OCI-LY3 (cell line): ENCODE results near the gene MESP2.

ENCODE experiments used
- EZH2phosphoT487 ChIP-seq: fragments of 200-600 bp; shearing (Covaris generic); IDR thresholded peaks from 2 replicates; pipeline ENCODE4 v1.6.1; 2018; ENCODE audit warnings: antibody characterized with exemption, mixed run types, low read depth
- TF ChIP-seq, protein P1 (sequence below): fragments of 200-600, 300-600 bp; sonication (generic); IDR thresholded peaks from 2 replicates; pipeline ENCODE4 v1.5.1; 2014; ENCODE audit warnings: antibody characterized with exemption, low read length, low read depth

DNA sequence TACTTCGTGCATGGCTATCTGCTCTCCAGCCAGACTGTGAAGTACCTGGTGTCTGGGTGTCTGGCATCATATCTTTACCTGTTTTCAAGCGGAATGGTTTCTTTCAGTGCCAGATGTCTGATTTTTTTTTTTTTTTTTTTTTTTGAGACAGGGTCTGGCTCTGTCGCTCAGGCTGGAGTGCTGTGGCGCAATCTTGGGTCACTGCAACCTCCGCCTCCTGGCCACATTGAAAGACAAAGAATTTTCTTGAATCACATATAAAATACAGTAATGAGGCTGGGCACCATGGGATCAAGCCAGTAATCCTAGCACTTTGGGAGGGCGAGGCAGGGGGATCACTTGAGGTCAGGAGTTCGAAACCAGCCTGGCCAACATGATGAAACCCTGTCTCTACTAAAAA lies 22.3 kb upstream of the MESP2 start:
- TF ChIP-seq, protein P1, sequence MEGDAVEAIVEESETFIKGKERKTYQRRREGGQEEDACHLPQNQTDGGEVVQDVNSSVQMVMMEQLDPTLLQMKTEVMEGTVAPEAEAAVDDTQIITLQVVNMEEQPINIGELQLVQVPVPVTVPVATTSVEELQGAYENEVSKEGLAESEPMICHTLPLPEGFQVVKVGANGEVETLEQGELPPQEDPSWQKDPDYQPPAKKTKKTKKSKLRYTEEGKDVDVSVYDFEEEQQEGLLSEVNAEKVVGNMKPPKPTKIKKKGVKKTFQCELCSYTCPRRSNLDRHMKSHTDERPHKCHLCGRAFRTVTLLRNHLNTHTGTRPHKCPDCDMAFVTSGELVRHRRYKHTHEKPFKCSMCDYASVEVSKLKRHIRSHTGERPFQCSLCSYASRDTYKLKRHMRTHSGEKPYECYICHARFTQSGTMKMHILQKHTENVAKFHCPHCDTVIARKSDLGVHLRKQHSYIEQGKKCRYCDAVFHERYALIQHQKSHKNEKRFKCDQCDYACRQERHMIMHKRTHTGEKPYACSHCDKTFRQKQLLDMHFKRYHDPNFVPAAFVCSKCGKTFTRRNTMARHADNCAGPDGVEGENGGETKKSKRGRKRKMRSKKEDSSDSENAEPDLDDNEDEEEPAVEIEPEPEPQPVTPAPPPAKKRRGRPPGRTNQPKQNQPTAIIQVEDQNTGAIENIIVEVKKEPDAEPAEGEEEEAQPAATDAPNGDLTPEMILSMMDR = no peak
- no peak for TF ChIP-seq EZH2phosphoT487
